HepG2 (cell line): ENCODE measurements around the gene NOB1. TPM values are rescaled to one million over a fixed set of nuclear protein-coding genes. Genes with fewer than 3 reads are reported as not detected.
A peak's percentile ranks its signal among the peaks of the same experiment; 100 is the strongest.

Source experiments
- FOXP4 ChIP-seq: sonication (generic); formaldehyde crosslinking; IDR thresholded peaks from 2 replicates; pipeline ENCODE4 v1.4.0; 2020; ENCODE audit warnings: missing genetic modification reagents
- GABPB1 ChIP-seq: IDR thresholded peaks from 2 replicates; pipeline ENCODE4 v1.6.1; 2016; ENCODE audit warnings: mild to moderate bottlenecking, missing genetic modification reagents, moderate library complexity, missing compliant biosample characterization
- HES4 ChIP-seq: sonication (generic); formaldehyde crosslinking; IDR thresholded peaks from 2 replicates; pipeline ENCODE4 v1.9.0; 2021; ENCODE audit warnings: mild to moderate bottlenecking, missing genetic modification reagents, borderline replicate concordance
- MBD4 ChIP-seq: IDR thresholded peaks from 2 replicates; pipeline ENCODE4 v1.6.1; 2012; ENCODE audit warnings: low read length, inconsistent platforms, borderline replicate concordance
- MYC ChIP-seq: sonication (generic); formaldehyde crosslinking; IDR thresholded peaks from 2 replicates; pipeline ENCODE4 v1.9.0; 2021; ENCODE audit warnings: missing genetic modification reagents, borderline replicate concordance
- RBM22 ChIP-seq: fragments of 200-400 bp; formaldehyde crosslinking; optimal IDR thresholded peaks from 2 replicates; pipeline ENCODE3; 2017; ENCODE audit warnings: mild to moderate bottlenecking, low read length, moderate library complexity
- SP140L ChIP-seq: sonication (generic); formaldehyde crosslinking; IDR thresholded peaks from 2 replicates; pipeline ENCODE4 v1.4.0; 2020; ENCODE audit warnings: missing genetic modification reagents, borderline replicate concordance
- TFAP4 ChIP-seq: sonication (generic); IDR thresholded peaks from 2 replicates; pipeline ENCODE4 v1.6.1; 2016; ENCODE audit warnings: low read depth, borderline replicate concordance
- THAP8 ChIP-seq: sonication (generic); formaldehyde crosslinking; IDR thresholded peaks from 2 replicates; pipeline ENCODE4 v1.5.1; 2020; ENCODE audit warnings: missing genetic modification reagents, mild to moderate bottlenecking, borderline replicate concordance
- XRCC5 ChIP-seq: fragments of 200-400 bp; formaldehyde crosslinking; optimal IDR thresholded peaks from 2 replicates; pipeline ENCODE3; 2017; ENCODE audit warnings: mild to moderate bottlenecking, low read length
- ZNF460 ChIP-seq: sonication (generic); formaldehyde crosslinking; IDR thresholded peaks from 2 replicates; pipeline ENCODE4 v1.5.1; 2020; ENCODE audit warnings: missing genetic modification reagents, mild to moderate bottlenecking, borderline replicate concordance
- ZNF549 ChIP-seq: sonication (generic); formaldehyde crosslinking; IDR thresholded peaks from 2 replicates; pipeline ENCODE4 v1.5.0; 2020; ENCODE audit warnings: missing genetic modification reagents
- ZNF777 ChIP-seq: sonication (generic); formaldehyde crosslinking; IDR thresholded peaks from 2 replicates; pipeline ENCODE4 v1.4.0; 2020; ENCODE audit warnings: missing genetic modification reagents
- polyA plus RNA-seq, 8 experiments: library from polyadenylated mRNA; depleted of rRNA in 3 of 8; stranded (reverse) in 7 of 8; unstranded in 1 of 8; fragments of >200 nt; fragmentation: Illumina TruSeq in 4 of 8; extraction: Trizol in 4 of 8; gene quantifications; 2 replicates each; pipeline versions ENCODE4 v1.2.1 to v1.2.3, GENCODE V29; 2011 to 2016; ENCODE audit warnings: low read depth in 4 of 8, missing spikeins in 1 of 8, mixed read lengths in 1 of 8; ENCODE audit not compliant: insufficient read depth in 1 of 8
- total RNA-seq, 5 experiments: library from RNA; depleted of rRNA; stranded (reverse); fragments of >200 nt; fragmentation: Illumina TruSeq; extraction: Trizol; gene quantifications; 2 replicates each; pipeline ENCODE4 v1.2.3, GENCODE V29; 2016; ENCODE audit warnings: low read depth in 1 of 5
- TF ChIP-seq, protein P1 (sequence below): sonication (generic); formaldehyde crosslinking; IDR thresholded peaks from 2 replicates; pipeline ENCODE4 v1.4.0; 2020; ENCODE audit warnings: missing genetic modification reagents
- TF ChIP-seq, protein P2 (sequence below): sonication (generic); formaldehyde crosslinking; IDR thresholded peaks from 2 replicates; pipeline ENCODE4 v1.5.0; 2020; ENCODE audit warnings: missing genetic modification reagents
- TF ChIP-seq, protein P3 (sequence below): IDR thresholded peaks from 2 replicates; pipeline ENCODE4 v1.4.0; 2020; ENCODE audit warnings: mild to moderate bottlenecking, missing genetic modification reagents
- TF ChIP-seq, protein P4 (sequence below): sonication (generic); formaldehyde crosslinking; conservative IDR thresholded peaks from 2 replicates; pipeline ENCODE4 v1.8.0; 2022; ENCODE audit warnings: low read depth, missing genetic modification reagents

The NOB1 gene
- total and polyA plus RNA-seq, 2 of the 13 experiments (the other 11 are each of a cell fraction or from before 2014, with no cell fraction given) = 47.1 to 162 TPM

DNA sequence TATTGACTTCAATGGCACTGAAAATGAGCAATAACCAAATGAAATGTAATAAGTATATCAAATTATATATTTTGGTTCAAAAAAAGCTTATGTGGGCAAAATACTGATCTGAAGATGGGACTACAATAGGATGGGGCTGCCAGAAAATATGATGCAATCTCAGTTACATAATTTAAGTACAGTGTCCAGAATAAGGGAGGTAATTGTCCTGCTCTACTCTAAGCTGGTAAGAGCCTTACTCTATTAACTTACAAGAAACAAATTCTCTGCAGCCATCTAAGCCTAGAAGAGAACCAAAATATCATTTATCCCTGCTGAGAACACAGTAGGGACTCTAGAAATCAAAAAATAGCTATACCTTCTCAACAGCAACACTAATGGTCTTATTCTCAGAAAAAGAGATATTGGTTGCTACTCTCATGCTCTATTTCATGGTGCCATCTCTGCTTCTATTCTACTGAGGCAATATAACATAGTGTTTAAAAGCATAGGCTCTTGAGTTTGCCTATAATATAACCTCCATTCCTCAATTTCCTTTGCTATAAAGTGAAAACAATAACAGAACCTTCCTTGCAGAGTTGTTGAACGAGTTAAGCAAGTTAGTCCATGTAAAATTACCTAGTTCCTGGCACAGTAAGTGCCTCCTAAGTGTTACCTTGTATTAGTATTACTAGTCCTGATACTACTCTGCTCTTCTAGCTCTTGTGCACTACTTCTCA is 48.3 kb downstream of the NOB1 start (continued):
- TF ChIP-seq THAP8 (CRISPR knock-in tag) (no peak), ZNF549 (CRISPR knock-in tag) (no peak), TFAP4 (no peak), GABPB1 (CRISPR knock-in tag) (no peak), HES4 (CRISPR knock-in tag) (no peak), RBM22 (peak; percentile 78), ZNF460 (no peak), XRCC5 (no peak), FOXP4 (CRISPR knock-in tag) (no peak), MYC (CRISPR knock-in tag) (no peak), SP140L (CRISPR knock-in tag) (no peak), ZNF777 (CRISPR knock-in tag) (no peak), MBD4 (no peak)
- TF ChIP-seq, protein P1, sequence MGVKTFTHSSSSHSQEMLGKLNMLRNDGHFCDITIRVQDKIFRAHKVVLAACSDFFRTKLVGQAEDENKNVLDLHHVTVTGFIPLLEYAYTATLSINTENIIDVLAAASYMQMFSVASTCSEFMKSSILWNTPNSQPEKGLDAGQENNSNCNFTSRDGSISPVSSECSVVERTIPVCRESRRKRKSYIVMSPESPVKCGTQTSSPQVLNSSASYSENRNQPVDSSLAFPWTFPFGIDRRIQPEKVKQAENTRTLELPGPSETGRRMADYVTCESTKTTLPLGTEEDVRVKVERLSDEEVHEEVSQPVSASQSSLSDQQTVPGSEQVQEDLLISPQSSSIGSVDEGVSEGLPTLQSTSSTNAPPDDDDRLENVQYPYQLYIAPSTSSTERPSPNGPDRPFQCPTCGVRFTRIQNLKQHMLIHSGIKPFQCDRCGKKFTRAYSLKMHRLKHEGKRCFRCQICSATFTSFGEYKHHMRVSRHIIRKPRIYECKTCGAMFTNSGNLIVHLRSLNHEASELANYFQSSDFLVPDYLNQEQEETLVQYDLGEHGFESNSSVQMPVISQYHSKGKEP (CRISPR knock-in tag) = no peak
- TF ChIP-seq, protein P2, sequence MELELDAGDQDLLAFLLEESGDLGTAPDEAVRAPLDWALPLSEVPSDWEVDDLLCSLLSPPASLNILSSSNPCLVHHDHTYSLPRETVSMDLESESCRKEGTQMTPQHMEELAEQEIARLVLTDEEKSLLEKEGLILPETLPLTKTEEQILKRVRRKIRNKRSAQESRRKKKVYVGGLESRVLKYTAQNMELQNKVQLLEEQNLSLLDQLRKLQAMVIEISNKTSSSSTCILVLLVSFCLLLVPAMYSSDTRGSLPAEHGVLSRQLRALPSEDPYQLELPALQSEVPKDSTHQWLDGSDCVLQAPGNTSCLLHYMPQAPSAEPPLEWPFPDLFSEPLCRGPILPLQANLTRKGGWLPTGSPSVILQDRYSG (CRISPR knock-in tag) = no peak
- TF ChIP-seq, protein P3, sequence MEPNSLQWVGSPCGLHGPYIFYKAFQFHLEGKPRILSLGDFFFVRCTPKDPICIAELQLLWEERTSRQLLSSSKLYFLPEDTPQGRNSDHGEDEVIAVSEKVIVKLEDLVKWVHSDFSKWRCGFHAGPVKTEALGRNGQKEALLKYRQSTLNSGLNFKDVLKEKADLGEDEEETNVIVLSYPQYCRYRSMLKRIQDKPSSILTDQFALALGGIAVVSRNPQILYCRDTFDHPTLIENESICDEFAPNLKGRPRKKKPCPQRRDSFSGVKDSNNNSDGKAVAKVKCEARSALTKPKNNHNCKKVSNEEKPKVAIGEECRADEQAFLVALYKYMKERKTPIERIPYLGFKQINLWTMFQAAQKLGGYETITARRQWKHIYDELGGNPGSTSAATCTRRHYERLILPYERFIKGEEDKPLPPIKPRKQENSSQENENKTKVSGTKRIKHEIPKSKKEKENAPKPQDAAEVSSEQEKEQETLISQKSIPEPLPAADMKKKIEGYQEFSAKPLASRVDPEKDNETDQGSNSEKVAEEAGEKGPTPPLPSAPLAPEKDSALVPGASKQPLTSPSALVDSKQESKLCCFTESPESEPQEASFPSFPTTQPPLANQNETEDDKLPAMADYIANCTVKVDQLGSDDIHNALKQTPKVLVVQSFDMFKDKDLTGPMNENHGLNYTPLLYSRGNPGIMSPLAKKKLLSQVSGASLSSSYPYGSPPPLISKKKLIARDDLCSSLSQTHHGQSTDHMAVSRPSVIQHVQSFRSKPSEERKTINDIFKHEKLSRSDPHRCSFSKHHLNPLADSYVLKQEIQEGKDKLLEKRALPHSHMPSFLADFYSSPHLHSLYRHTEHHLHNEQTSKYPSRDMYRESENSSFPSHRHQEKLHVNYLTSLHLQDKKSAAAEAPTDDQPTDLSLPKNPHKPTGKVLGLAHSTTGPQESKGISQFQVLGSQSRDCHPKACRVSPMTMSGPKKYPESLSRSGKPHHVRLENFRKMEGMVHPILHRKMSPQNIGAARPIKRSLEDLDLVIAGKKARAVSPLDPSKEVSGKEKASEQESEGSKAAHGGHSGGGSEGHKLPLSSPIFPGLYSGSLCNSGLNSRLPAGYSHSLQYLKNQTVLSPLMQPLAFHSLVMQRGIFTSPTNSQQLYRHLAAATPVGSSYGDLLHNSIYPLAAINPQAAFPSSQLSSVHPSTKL (CRISPR knock-in tag) = peak; percentile 63; the same call in 1 of the 2 replicates
- TF ChIP-seq, protein P4, sequence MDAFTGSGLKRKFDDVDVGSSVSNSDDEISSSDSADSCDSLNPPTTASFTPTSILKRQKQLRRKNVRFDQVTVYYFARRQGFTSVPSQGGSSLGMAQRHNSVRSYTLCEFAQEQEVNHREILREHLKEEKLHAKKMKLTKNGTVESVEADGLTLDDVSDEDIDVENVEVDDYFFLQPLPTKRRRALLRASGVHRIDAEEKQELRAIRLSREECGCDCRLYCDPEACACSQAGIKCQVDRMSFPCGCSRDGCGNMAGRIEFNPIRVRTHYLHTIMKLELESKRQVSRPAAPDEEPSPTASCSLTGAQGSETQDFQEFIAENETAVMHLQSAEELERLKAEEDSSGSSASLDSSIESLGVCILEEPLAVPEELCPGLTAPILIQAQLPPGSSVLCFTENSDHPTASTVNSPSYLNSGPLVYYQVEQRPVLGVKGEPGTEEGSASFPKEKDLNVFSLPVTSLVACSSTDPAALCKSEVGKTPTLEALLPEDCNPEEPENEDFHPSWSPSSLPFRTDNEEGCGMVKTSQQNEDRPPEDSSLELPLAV (CRISPR knock-in tag) = no peak
